ENCODE results near the gene PHF12.

DNA sequence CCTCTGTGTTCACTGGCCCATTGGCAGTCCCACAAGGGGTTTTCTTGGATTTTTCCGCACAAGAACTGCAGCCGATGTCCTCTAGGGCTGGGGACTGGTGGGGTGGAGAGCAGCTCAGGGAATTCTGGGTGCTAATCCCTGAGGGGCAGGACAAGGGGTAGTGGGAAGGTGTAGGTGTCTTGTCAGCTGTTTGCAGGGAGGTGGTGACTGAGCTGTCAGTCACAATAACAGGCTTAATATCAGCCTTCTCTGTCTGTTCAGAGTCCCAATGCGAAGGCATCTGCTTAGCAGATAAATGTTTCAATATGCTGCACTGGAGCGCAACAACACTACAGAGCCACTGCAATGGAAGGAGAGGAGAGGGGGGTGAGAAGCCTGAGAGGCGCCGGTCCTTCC, 38.4 kb downstream of the PHF12 start:
- no peak for TF ChIP-seq GATA3 (IDR thresholded peaks at IDR 0.05; ENCODE audit: low read depth, low read length)
- TF ChIP-seq GATA2 (IDR thresholded peaks at IDR 0.05; ENCODE audit: low read depth, low read length) = no peak

Measured in SH-SY5Y (cell line).